LoVo (cell line): ENCODE results near the gene CYP2E1.
"Not testable (repeated sequence)": the region's sequence is repeated elsewhere in the genome, so short reads cannot be mapped to it uniquely, and the experiment has no call there.

Experiments
- DNase-seq: peaks from one replicate; pipeline ENCODE4 v3.0.0-alpha.2; 2016; ENCODE audit warnings: low spot score

Gene CYP2E1

GRCh38 chr10:133528845-133529575 is 1.8 kb downstream of the CYP2E1 start:
- DNase-seq = no peak

GRCh38 chr10:133529576-133529946 is 2.4 kb downstream of the CYP2E1 start:
- no peak for DNase-seq

- DNase-seq = no peak
Observed at GRCh38 chr10:133530506-133530905, 3.3 kb downstream of the CYP2E1 start.

GRCh38 chr10:133532871-133533270 is 5.7 kb downstream of the CYP2E1 start:
- DNase-seq = no peak

GRCh38 chr10:133534417-133534816 is 7.3 kb downstream of the CYP2E1 start:
- no peak for DNase-seq

- DNase-seq = no peak
Observed at GRCh38 chr10:133536198-133536597, 9.0 kb downstream of the CYP2E1 start.

- DNase-seq = no peak
Observed at GRCh38 chr10:133537546-133538545, 10.7 kb downstream of the CYP2E1 start.

- not testable (repeated sequence) for DNase-seq
Observed at GRCh38 chr10:133541441-133541975, 14.3 kb downstream of the CYP2E1 start.

- no peak for DNase-seq
Observed at GRCh38 chr10:133544506-133544905, 17.3 kb downstream of the CYP2E1 start.

GRCh38 chr10:133554600-133554999 is 27.4 kb downstream of the CYP2E1 start:
- DNase-seq = no peak

- no peak for DNase-seq
Observed at GRCh38 chr10:133555521-133555920, 28.4 kb downstream of the CYP2E1 start.

- no peak for DNase-seq
Observed at GRCh38 chr10:133557381-133557780, 30.2 kb downstream of the CYP2E1 start.

GRCh38 chr10:133559216-133559615 is 32.1 kb downstream of the CYP2E1 start:
- no peak for DNase-seq

GRCh38 chr10:133564816-133565215 is 37.7 kb downstream of the CYP2E1 start:
- DNase-seq = no peak

GRCh38 chr10:133565441-133566294 is 38.5 kb downstream of the CYP2E1 start, which contains the start of gene SYCE1:
TSS of gene SYCE1 (minus strand) at chr10:133565583. CDS start at chr10:133565529, 54 bp downstream.
- DNase-seq = no peak

- DNase-seq = no peak
Observed at GRCh38 chr10:133567119-133567518, 40.0 kb downstream of the CYP2E1 start.

GRCh38 chr10:133567609-133568286 is 40.6 kb downstream of the CYP2E1 start:
- no peak for DNase-seq

- no peak for DNase-seq
Observed at GRCh38 chr10:133568287-133568614, 41.1 kb downstream of the CYP2E1 start.

- DNase-seq = not testable (repeated sequence)
Observed at GRCh38 chr10:133568831-133569527, 41.8 kb downstream of the CYP2E1 start.

- DNase-seq = not testable (repeated sequence)
Observed at GRCh38 chr10:133569801-133570200, 42.6 kb downstream of the CYP2E1 start.

GRCh38 chr10:133572055-133572454 is 44.9 kb downstream of the CYP2E1 start:
- not testable (repeated sequence) for DNase-seq
